ENCODE data around the gene FAM181A. TPM values are rescaled to one million over a fixed set of nuclear protein-coding genes. Genes with fewer than 3 reads are reported as not detected.

The FAM181A gene
- total RNA-seq, 1 experiment from 2014 or later = not detected

- no peaks in the 10 kb centered on the region for H3K9me3 ChIP-seq (ENCODE audit: control insufficient read depth, low read depth, low read length)
- H3K23ac ChIP-seq (ENCODE audit: insufficient read length, low read depth, low read length) = no peak overlapping the region
- no peak overlapping the region for H2AK5ac ChIP-seq (ENCODE audit: insufficient read length, low read length)
- H3K27me3 ChIP-seq (ENCODE audit: insufficient read depth, low read length) = no peaks in the 10 kb centered on the region
- Mint-ChIP-seq H3K27ac (no peak overlapping the region; a peak in 2 of 7 replicates), H3K4me1 (peaks cover 42 to 47% of the 10 kb centered on the region in 2 experiments), H3K36me3 (ENCODE audit: insufficient read depth in 1 of 3, low read depth in 3 of 3) (no peaks in the 10 kb centered on the region), H3K9me3 (no peaks in the 10 kb centered on the region), H3K4me3 (no peak overlapping the region), H3K27me3 (ENCODE audit: low read depth) (peaks cover 6% of the 10 kb centered on the region)
- H2BK12ac ChIP-seq (ENCODE audit: insufficient read length, low read depth, low read length) = no peak overlapping the region
- no peak for DNase-seq
- no peak overlapping the region for H2AFZ ChIP-seq (ENCODE audit: low read length)
- no peak overlapping the region for H3T11ph ChIP-seq (ENCODE audit: low read length)
- H3K18ac ChIP-seq (ENCODE audit: insufficient read length, low read depth, low read length) = no peak overlapping the region
- H3K14ac ChIP-seq (ENCODE audit: insufficient read depth, low read length) = no peak overlapping the region
- H4K20me1 ChIP-seq (ENCODE audit: control insufficient read depth, insufficient read depth, insufficient read length) = no peaks in the 10 kb centered on the region
- no peak overlapping the region for H3K4ac ChIP-seq (ENCODE audit: low read depth, low read length)
- no peaks in the 10 kb centered on the region for H3K79me2 ChIP-seq (ENCODE audit: insufficient read depth, low read length)
- no CpG with 5 or more reads among the region's 15 CpGs for whole genome bisulfite sequencing (ENCODE audit: extremely low coverage, insufficient read length, low lambda C conversion rate)
- H2BK15ac ChIP-seq (ENCODE audit: low read depth, low read length) = no peak overlapping the region
- no peak overlapping the region for H3K56ac ChIP-seq (ENCODE audit: insufficient read length, low read depth, low read length)
- H3K9ac ChIP-seq (ENCODE audit: extremely low read depth, insufficient read length, low read length) = no peak overlapping the region
- H3K4me2 ChIP-seq (ENCODE audit: insufficient read depth, insufficient read length, low read length) = no peak overlapping the region
- no peak overlapping the region for H4K8ac ChIP-seq (replicated peaks; ENCODE audit: insufficient read length, low read depth, low read length)
- no peak overlapping the region for H4K5ac ChIP-seq (ENCODE audit: insufficient read length, low read depth, low read length)
- H3K4me1 ChIP-seq (ENCODE audit: insufficient read depth, low read length) = no peaks in the 10 kb centered on the region; the same call in 1 of the 2 replicates
- no peaks in the 10 kb centered on the region for H3K79me1 ChIP-seq (ENCODE audit: insufficient read depth, low read depth, low read length, poor library complexity, severe bottlenecking)
- H2BK120ac ChIP-seq (ENCODE audit: low read depth, low read length, poor library complexity, severe bottlenecking) = no peak overlapping the region
- no peak overlapping the region for H4K91ac ChIP-seq (ENCODE audit: insufficient read length, low read depth, low read length)
- H3K23me2 ChIP-seq (ENCODE audit: insufficient read length, low read depth, low read length, poor library complexity, severe bottlenecking) = no peaks in the 10 kb centered on the region
- TF ChIP-seq, protein P1, sequence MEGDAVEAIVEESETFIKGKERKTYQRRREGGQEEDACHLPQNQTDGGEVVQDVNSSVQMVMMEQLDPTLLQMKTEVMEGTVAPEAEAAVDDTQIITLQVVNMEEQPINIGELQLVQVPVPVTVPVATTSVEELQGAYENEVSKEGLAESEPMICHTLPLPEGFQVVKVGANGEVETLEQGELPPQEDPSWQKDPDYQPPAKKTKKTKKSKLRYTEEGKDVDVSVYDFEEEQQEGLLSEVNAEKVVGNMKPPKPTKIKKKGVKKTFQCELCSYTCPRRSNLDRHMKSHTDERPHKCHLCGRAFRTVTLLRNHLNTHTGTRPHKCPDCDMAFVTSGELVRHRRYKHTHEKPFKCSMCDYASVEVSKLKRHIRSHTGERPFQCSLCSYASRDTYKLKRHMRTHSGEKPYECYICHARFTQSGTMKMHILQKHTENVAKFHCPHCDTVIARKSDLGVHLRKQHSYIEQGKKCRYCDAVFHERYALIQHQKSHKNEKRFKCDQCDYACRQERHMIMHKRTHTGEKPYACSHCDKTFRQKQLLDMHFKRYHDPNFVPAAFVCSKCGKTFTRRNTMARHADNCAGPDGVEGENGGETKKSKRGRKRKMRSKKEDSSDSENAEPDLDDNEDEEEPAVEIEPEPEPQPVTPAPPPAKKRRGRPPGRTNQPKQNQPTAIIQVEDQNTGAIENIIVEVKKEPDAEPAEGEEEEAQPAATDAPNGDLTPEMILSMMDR (conservative IDR thresholded peaks at IDR 0.05) = no peak
- no peak overlapping the region for H2BK5ac ChIP-seq (ENCODE audit: insufficient read length, low read length)
- no peak overlapping the region for H2BK20ac ChIP-seq (ENCODE audit: low read depth, low read length, poor library complexity, severe bottlenecking)
- H3K27ac ChIP-seq (ENCODE audit: insufficient read length, low read depth, low read length) = no peak overlapping the region
These were observed 35.2 kb upstream of the FAM181A start for GRCh38 chr14:93891756-93892504.

Data from H9 (cell line).